ENCODE results near the gene RRP12.

RRP12 gene

DNA sequence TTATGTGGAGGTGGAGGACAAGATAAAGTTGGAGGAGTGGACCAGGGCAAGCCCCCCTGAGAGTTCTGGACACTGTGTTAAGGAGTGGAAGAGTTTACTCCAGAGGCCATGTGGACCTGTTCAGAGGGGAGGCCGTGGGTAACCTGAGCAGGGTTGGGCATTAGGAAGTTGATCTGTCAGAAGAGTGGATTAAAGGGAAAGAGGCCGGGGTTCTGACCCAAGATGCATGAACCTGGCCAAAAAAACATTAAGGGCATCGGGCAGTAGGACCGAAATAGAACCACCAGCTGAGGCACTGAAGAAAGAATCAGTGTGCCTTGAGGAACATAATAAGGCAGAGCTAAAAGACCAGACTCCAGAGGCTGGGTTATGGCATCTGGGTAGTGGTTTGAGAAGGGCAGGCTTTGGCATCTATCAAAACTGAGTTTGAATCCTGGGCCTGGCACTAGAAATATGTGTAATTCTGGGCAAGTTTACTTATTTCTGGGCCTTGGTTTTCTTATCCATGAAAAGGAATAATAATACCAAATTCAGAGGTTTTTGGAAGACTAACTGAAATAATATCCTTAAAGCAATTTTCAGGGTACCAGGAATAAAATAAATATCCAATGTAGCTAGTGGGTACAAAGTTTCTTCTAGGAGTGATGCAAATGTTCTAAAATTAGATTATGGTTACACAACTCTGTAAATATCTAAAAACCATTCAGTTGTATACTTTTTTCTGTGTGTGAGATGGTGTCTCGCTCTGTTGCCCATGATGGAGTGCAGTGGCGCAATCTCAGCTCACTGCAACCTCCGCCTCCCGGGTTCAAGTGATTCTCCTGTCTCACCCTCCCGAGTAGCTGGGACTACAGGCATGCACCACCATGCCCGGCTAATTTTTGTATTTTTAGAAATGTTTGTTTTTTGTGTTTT is 93.0 kb downstream of the RRP12 start:
- no peak for DNase-seq (ENCODE audit: low read depth)
- TF ChIP-seq, protein P1, sequence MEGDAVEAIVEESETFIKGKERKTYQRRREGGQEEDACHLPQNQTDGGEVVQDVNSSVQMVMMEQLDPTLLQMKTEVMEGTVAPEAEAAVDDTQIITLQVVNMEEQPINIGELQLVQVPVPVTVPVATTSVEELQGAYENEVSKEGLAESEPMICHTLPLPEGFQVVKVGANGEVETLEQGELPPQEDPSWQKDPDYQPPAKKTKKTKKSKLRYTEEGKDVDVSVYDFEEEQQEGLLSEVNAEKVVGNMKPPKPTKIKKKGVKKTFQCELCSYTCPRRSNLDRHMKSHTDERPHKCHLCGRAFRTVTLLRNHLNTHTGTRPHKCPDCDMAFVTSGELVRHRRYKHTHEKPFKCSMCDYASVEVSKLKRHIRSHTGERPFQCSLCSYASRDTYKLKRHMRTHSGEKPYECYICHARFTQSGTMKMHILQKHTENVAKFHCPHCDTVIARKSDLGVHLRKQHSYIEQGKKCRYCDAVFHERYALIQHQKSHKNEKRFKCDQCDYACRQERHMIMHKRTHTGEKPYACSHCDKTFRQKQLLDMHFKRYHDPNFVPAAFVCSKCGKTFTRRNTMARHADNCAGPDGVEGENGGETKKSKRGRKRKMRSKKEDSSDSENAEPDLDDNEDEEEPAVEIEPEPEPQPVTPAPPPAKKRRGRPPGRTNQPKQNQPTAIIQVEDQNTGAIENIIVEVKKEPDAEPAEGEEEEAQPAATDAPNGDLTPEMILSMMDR (IDR thresholded peaks at IDR 0.05; ENCODE audit: low read length, missing control alignments): no peak
- H3K4me3 ChIP-seq (replicated peaks; ENCODE audit: low read depth, low read length): no peak overlapping the region

DNA sequence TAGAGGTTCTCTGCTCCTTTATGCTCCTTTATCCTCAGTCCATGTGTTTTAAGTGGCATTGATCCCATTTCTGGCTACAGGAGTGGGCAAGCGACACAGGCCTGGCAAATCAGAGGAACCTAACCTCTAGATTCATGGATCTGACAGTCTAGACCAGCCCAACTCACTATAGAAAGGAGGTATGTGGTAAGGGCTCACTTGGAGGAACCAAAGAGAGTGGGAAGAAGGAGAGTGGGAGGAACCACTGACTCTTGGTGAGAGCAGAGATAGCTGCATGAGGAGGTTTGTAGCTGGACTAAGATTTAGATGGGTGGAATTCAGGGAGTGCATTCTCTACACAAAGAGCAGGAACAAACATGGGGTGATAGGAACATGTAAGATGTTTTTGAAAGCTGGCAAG is 93.7 kb downstream of the RRP12 start:
- no peak overlapping the region for H3K4me3 ChIP-seq (replicated peaks; ENCODE audit: low read depth, low read length)
- TF ChIP-seq, protein P1 (IDR thresholded peaks at IDR 0.05; ENCODE audit: low read length, missing control alignments): no peak
- DNase-seq (ENCODE audit: low read depth): no peak
